HUDEP-2 (cell line): ENCODE results near the gene SLFN12.
A peak's percentile ranks its signal among the peaks of the same experiment; 100 is the strongest.
"Not testable (repeated sequence)": the region's sequence is repeated elsewhere in the genome, so short reads cannot be mapped to it uniquely, and the experiment has no call there.

Experiments
- DNase-seq, 76 experiments: peaks; one replicate each; lab custom pipeline; 2025; ENCODE audit not compliant: unreplicated experiment in 76 of 76; lab: John Stamatoyannopoulos, UW

SLFN12 gene

GRCh38 chr17:35414707-35415106, 17.6 kb downstream of the SLFN12 start:
- DNase-seq: not testable (repeated sequence)

- DNase-seq: no peak
These were observed 18.1 kb downstream of the SLFN12 start for GRCh38 chr17:35414247-35414646.

GRCh38 chr17:35407531-35407930, 24.8 kb downstream of the SLFN12 start:
- DNase-seq: no peak

GRCh38 chr17:35406568-35406967, 25.7 kb downstream of the SLFN12 start:
- no peak for DNase-seq

- no peak for DNase-seq
These were observed 27.9 kb downstream of the SLFN12 start for GRCh38 chr17:35404360-35404759.

GRCh38 chr17:35393783-35394182, 38.5 kb downstream of the SLFN12 start:
- DNase-seq: not testable (repeated sequence)

- no peak for DNase-seq
These were observed 41.6 kb downstream of the SLFN12 start for GRCh38 chr17:35390663-35391062.

- DNase-seq: no peak
These were observed 42.1 kb downstream of the SLFN12 start for GRCh38 chr17:35390156-35390555.

- DNase-seq: no peak
These were observed 44.8 kb downstream of the SLFN12 start for GRCh38 chr17:35387496-35387895.

GRCh38 chr17:35377706-35378105, 54.6 kb downstream of the SLFN12 start:
- DNase-seq: no peak

- DNase-seq: no peak
These were observed 55.2 kb downstream of the SLFN12 start for GRCh38 chr17:35377068-35377467.

- DNase-seq: no peak
These were observed 56.1 kb downstream of the SLFN12 start for GRCh38 chr17:35376245-35376644.

GRCh38 chr17:35374766-35375344, 57.4 kb downstream of the SLFN12 start:
- no peak for DNase-seq

GRCh38 chr17:35373984-35374765, 58.1 kb downstream of the SLFN12 start:
- DNase-seq: peak in 3 of 76 experiments; percentile 4 to 13 (median 12)

- peak in 23 of 76 experiments; percentile 2 to 76 (median 40) for DNase-seq
These were observed 58.7 kb downstream of the SLFN12 start, which contains the start of gene SLFN11 for GRCh38 chr17:35373534-35373983. Gene SLFN11, minus strand, starts transcription at chr17:35373621. Its CDS starts 9,814 bp downstream, at chr17:35363807.

- DNase-seq: peak in 1 of 76 experiments; percentile 34
These were observed 59.3 kb downstream of the SLFN12 start for GRCh38 chr17:35372846-35373533.

- no peak for DNase-seq
These were observed 60.4 kb downstream of the SLFN12 start for GRCh38 chr17:35371934-35372333.

GRCh38 chr17:35368081-35368830, 64.0 kb downstream of the SLFN12 start:
- DNase-seq: peak in 2 of 76 experiments; percentile 6 to 14

- no peak for DNase-seq
These were observed 71.3 kb downstream of the SLFN12 start for GRCh38 chr17:35361027-35361426.
